ENCODE results near the gene PCMTD2.

Gene PCMTD2

GRCh38 chr20:64238115-64238825 lies 17.3 kb upstream of the PCMTD2 start:
- DNase-seq (ENCODE audit: low spot score): no peak
- FAIRE-seq: no peak

GRCh38 chr20:64238851-64239387 lies 16.6 kb upstream of the PCMTD2 start:
- DNase-seq (ENCODE audit: low spot score): no peak
- no peak for FAIRE-seq

- FAIRE-seq (no peak), DNase-seq (ENCODE audit: low spot score) (no peak)
Observed at GRCh38 chr20:64239449-64240242, 15.9 kb upstream of the PCMTD2 start.

- FAIRE-seq: no peak
- DNase-seq (ENCODE audit: low spot score): no peak
Observed at GRCh38 chr20:64240243-64241015, 15.1 kb upstream of the PCMTD2 start.

DNA sequence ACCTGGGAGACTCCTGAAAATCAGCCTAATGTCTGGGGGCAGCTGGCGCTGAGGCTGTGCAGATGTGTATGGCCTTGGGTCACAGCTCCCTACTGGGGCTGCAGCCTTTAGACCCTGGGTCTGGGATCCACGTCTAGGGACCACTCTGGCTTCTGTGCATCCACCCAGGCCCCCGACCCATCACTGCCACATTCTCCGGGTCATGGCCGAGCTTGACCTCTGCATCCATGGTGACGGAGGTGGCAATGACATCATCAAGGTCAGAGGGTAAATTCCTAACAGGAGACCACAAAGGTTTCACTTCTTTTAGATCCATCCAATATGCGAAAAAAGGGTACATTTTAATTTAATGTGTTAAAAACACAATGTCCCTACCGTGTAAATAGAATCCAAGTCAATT lies 14.5 kb upstream of the PCMTD2 start:
- DNase-seq (ENCODE audit: low spot score) (no peak), FAIRE-seq (no peak)

- FAIRE-seq: no peak
- no peak for DNase-seq (ENCODE audit: low spot score)
Observed at GRCh38 chr20:64242003-64242796, 13.3 kb upstream of the PCMTD2 start.

- FAIRE-seq (no peak), DNase-seq (ENCODE audit: low spot score) (no peak)
Observed at GRCh38 chr20:64242797-64243475, 12.6 kb upstream of the PCMTD2 start.

DNA sequence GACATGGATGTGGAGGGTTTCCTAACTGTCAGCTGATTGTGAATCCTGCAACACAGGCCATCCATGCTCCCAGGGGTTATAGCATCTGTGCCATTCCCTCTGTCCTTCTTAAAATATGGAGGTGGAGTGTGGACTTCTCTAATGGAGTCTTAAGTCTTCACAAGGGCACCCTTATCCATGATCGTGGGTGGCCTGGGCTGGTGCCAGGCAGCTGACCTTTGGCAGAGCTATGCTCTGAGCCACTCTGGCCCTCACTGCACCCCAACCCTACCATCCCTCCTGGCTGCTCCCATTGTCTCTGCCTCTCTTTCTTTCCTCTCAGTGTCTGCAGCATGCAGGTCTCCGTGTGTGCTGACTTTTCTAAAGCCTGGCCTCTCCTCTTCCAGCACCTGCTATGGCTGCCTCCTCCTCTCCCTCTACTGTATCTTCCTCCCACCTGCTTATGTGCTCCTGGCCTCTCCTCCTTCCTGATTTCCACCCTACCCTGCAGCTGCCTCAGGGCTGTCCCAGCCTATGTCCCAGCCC lies 11.2 kb upstream of the PCMTD2 start:
- FAIRE-seq (no peak), DNase-seq (ENCODE audit: low spot score) (no peak)

DNA sequence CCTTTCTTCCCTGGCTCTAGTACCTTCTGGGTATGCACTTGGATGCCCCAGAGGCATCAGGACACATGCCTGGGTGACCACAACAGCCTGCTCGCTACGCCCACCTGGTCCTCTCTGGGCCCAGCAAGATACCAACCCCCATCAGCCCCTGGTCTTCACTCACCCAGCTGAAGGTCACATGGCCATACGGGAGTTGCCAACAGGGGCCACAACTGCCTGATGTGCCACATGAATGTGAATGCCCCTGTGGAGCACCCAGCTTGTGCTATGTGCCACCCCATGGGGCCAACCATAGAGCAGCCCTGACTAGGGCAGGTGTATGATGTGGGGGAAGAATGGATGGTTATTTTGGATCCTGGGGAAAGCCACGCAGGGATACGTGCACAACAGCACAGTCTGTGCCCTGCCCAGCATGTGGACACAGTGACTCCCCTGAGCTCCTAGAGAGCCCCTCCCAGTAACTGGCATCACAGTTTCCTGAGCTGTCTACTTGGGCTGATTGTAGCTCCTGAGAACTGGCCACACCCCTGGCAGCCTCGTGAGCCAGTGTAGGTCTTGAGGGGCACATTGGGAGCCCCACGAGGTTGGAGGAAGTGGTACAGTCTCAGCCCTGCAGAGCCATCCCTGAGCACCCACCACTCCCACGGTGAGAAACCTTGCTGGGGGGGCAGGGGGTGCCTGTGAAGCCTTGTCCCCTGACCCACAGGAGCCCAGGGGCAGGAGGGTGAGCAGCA lies 10.5 kb upstream of the PCMTD2 start:
- FAIRE-seq (no peak), DNase-seq (ENCODE audit: low spot score) (no peak)

GRCh38 chr20:64245746-64246595 lies 9.6 kb upstream of the PCMTD2 start:
- FAIRE-seq (no peak), DNase-seq (ENCODE audit: low spot score) (no peak)

DNA sequence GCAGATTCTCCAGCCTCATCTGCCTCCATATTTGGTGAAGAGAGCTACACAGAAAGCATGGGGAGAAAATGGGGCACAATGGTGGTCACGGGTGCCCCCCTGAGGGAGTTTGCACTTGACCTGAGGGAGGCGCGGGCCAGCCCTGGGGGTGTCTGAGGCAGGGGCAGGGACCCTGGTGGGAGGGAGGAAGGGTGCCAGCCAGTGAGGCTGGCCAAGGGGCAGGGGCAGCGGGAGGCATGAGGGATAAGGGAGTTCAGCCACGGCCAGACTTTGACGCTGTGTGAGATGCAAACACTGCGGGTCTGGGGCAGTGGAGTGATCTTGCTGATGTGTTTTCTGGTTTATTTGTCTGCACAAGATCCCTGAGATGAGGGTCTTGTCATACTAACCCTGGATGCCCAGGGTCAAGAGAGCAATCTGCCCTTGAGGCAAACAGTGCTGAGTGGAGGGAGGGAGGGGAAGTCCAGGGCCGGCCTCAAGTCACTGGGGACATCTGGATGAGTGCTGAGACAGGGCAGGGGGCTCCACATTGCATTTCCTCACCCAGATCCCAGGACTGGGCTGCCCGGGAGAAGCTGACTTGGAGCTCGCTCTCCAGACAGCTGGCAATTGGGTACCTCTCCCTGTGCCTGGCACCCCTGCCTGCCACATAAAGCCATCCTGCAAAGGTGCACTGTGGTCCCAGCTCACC lies 8.8 kb upstream of the PCMTD2 start:
- FAIRE-seq: no peak

DNA sequence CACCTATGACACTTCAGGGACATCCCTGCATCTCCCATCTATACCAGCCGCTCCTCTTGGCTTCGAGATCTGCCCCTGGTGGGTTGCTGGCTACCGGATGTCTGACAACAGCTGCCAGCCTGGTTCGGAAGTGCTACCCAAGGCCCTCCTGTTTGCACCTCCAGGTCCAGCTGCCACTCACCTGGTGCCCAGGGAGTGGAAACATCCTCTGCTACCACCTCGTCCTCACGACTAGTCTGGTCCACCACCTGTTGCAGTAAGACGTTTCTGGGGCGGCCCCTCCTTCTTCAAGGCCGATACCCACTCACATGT lies 8.3 kb upstream of the PCMTD2 start:
- DNase-seq (ENCODE audit: low spot score) (no peak), FAIRE-seq (no peak)

More for the DNA sequence above, 8.8 kb upstream of the PCMTD2 start:
- DNase-seq (ENCODE audit: low spot score): no peak

DNA sequence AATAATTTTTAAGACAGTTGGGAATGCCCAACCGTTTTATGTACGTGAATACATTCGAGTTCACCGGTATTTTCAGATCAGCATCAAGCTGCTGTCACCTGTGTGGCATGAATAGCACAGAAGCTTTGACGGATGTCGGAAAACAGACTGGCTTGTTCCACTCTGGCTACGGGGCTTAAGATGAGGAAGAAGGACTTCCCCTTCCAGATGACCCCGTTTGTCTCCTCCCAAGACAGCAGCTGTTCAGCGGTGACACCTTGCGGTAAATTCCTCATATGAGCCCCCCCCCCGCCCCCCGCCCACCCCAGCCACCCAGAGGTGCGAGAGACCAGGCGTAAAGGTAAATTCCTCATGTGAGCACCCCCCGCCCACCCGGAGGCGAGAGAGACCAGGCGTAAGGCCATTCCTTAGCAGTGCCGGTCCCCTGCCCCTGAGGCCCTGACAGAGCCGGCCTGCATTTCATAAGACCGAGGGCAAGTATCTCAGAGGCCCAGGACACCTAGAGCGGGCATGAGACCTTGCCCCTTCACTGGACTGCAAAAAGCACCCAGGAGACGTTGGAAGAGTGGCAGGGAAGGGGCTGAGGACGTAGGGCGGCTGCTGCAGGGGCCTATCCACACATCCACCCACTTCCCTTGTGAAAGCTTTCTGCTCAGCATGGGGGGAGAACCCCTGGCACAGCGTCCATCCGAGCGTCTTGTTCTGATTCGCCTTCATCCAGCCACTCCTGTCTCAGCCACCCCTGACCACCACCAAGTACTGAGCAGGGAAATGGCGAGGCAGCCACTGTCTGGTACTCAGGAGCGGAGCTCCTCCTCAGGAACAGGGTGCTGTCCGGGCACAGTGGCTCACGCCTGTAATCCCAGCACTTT lies 7.3 kb upstream of the PCMTD2 start:
- FAIRE-seq: no peak
- DNase-seq (ENCODE audit: low spot score): no peak

GRCh38 chr20:64250027-64250426 lies 5.5 kb upstream of the PCMTD2 start:
- FAIRE-seq (no peak), DNase-seq (ENCODE audit: low spot score) (no peak)

DNA sequence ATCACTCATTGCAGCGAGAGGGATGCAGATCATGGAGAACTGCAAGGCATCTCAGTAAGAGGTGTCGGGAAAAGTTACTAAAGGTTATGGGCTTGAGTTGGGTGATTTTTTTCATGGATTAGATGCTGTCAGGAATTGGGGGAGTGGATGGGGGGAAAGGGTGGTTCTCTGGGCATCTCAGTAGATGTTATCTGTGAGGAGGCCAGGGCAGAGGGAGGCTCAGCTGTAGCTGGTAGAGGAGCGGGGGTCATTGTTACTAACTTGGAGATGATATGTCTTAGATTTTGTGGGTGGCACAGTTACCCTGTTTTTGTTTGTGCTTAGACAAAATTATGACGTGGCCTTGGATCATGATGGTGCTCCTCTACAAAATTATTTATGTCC lies 2.6 kb upstream of the PCMTD2 start:
- DNase-seq (ENCODE audit: low spot score) (no peak), FAIRE-seq (no peak)

DNA sequence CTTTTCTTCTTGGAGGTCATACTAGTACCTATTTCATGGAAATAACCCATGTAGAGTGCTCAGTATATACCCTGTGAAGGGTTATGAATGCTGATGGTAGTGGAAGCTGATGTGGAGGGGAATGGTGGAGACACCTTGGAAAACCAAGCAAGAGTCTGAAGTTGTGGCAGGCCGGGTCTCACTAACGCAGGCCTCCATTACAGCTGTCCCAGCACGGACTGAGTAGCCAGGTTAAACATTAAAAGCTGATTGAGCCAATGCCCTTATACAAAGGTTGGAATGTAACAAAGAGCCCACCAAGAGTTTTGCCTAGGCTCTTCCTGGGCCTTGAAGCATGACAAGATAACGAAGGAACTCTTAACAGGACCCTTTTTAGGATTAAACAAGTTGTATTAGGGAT lies 2.1 kb upstream of the PCMTD2 start:
- no peak for FAIRE-seq
- no peak for DNase-seq (ENCODE audit: low spot score)

- FAIRE-seq: no peak
- no peak for DNase-seq (ENCODE audit: low spot score)
Observed at GRCh38 chr20:64254156-64254555, 1.4 kb upstream of the PCMTD2 start.

Data from urothelium cell line (cell line).